PC-9 (cell line): Measurements from ENCODE around the gene OR2T1. TPM values are rescaled to one million over a fixed set of nuclear protein-coding genes. Genes with fewer than 3 reads are reported as not detected.

Source experiments
- Bru-seq: library from RNA; stranded (reverse); fragments of 400-500 nt; gene quantifications from one replicate; lab custom pipeline; 2021; lab: Mats Ljungman, UMichigan
- BruChase-seq, 2 experiments: library from RNA; stranded (reverse); fragments of 400-500 nt; gene quantifications; one replicate each; lab custom pipeline; 2021; lab: Mats Ljungman, UMichigan
- BruUV-seq: library from RNA; stranded (reverse); fragments of 400-500 nt; replicated peaks from 2 replicates; lab custom pipeline; 2021; lab: Mats Ljungman, UMichigan
- CTCF ChIA-PET: fragments of 300-600 bp; sonication (Branson Sonifier 250); formaldehyde crosslinking; loops from one replicate; lab custom pipeline; 2022; ENCODE audit warnings: antibody characterized with exemption; lab: Charles Lee
- POLR2A ChIA-PET: fragments of 300-600 bp; sonication (Branson Sonifier 250); formaldehyde crosslinking; loops from one replicate; lab custom pipeline; 2022; ENCODE audit warnings: antibody characterized with exemption; ENCODE audit not compliant: unreplicated experiment; lab: Charles Lee
- DNase-seq, 2 experiments: peaks; one replicate each; pipeline versions ENCODE4 v3.0.0 to v3.0.0-alpha.2; 2015 to 2022; ENCODE audit warnings: mixed read lengths in 1 of 2
- H2AFZ ChIP-seq: fragments of 200-600 bp; sonication (generic); 2 replicates; pipeline ENCODE4 v1.8.1; 2017; ENCODE audit warnings: antibody characterized with exemption
- H3F3A ChIP-seq: fragments of 200-600 bp; sonication (generic); 2 replicates; pipeline ENCODE4 v1.8.1; 2017; ENCODE audit warnings: antibody characterized with exemption, mild to moderate bottlenecking, low read depth; ENCODE audit not compliant: insufficient read depth
- H3K27ac ChIP-seq: fragments of 200-600 bp; sonication (generic); 2 replicates; pipeline ENCODE4 v1.6.1; 2016; ENCODE audit warnings: mixed run types
- H3K27me3 ChIP-seq: fragments of 200-600 bp; sonication (generic); 2 replicates; pipeline ENCODE4 v1.6.1; 2016; ENCODE audit warnings: low read depth, mixed run types; ENCODE audit not compliant: insufficient read depth
- H3K36me3 ChIP-seq: fragments of 200-600 bp; sonication (generic); 2 replicates; pipeline ENCODE4 v1.6.1; 2016; ENCODE audit warnings: low read depth, mixed run types
- H3K4me1 ChIP-seq: fragments of 200-600 bp; sonication (generic); replicated peaks from 2 replicates; pipeline ENCODE4 v1.6.1; 2016; ENCODE audit warnings: mixed run types; ENCODE audit not compliant: insufficient read depth
- H3K4me2 ChIP-seq: fragments of 200-600 bp; sonication (generic); 2 replicates; pipeline ENCODE4 v1.6.1; 2017; ENCODE audit warnings: mixed run types
- H3K4me3 ChIP-seq: fragments of 200-600 bp; sonication (generic); 2 replicates; pipeline ENCODE4 v1.6.1; 2016; ENCODE audit warnings: mixed run types
- H3K79me2 ChIP-seq: fragments of 200-600 bp; sonication (generic); 2 replicates; pipeline ENCODE4 v1.6.1; 2017; ENCODE audit warnings: low read depth, mixed run types
- H3K9me2 ChIP-seq: fragments of 200-600 bp; sonication (generic); 2 replicates; pipeline ENCODE4 v1.8.1; 2017; ENCODE audit warnings: mild to moderate bottlenecking; ENCODE audit not compliant: insufficient read depth
- H3K9me3 ChIP-seq: fragments of 200-600 bp; sonication (generic); 2 replicates; pipeline ENCODE4 v1.8.1; 2016; ENCODE audit warnings: low read depth; ENCODE audit not compliant: insufficient read depth
- H4K20me1 ChIP-seq: fragments of 200-600 bp; sonication (generic); 2 replicates; pipeline ENCODE4 v1.8.1; 2017; ENCODE audit not compliant: insufficient read depth
- CTCF ChIP-seq: fragments of 200-600 bp; sonication (generic); conservative IDR thresholded peaks from 2 replicates; pipeline ENCODE4 v1.6.1; 2017; ENCODE audit warnings: mixed run types, antibody characterized with exemption, mild to moderate bottlenecking, moderate library complexity
- EZH2 ChIP-seq: fragments of 200-600 bp; sonication (generic); IDR thresholded peaks from 2 replicates; pipeline ENCODE4 v1.8.0; 2017; ENCODE audit warnings: antibody characterized with exemption, low read depth
- intact Hi-C: fragments of 100-400 bp; cut with micrococcal nuclease; formaldehyde crosslinking; loops from one replicate; pipeline ENCODE4 v1.10.0; 2022; ENCODE audit not compliant: unreplicated experiment
- long read RNA-seq: library from polyadenylated mRNA; stranded (forward); transcript quantifications from one replicate; pipeline ENCODE4 v2.0.0, GENCODE V29; 2022
- total RNA-seq: library from RNA; stranded (reverse); gene quantifications from 2 replicates; pipeline ENCODE4 v1.2.3, GENCODE V29; 2021

The OR2T1 gene
- total RNA-seq (not detected in 2 replicates), Bru-seq, nascent RNA (not detected), BruChase-seq, experiment 1, labeled RNA remaining after a 2-hour chase (not detected), BruChase-seq, experiment 2, labeled RNA remaining after a 6-hour chase (not detected)
- long read RNA-seq, result 0 reads

GRCh38 chr1:248402748-248403147 is at the start of gene OR2T1:
Gene OR2T1 (plus strand): TSS chr1:248403048. CDS start chr1:248406148, 3,100 bp downstream.
- Histone ChIP-seq H3K4me1 (no peaks in the 10 kb centered on the region), H3K4me2 (no peak within 1 kb of the TSS), H3K79me2 (no peaks in the 10 kb centered on the region), H3K36me3 (no peaks in the 10 kb centered on the region), H2AFZ (no peak within 1 kb of the TSS), H4K20me1 (no peaks in the 10 kb centered on the region), H3K9me3 (no peaks in the 10 kb centered on the region), H3K27me3 (no peaks in the 10 kb centered on the region), H3K4me3 (no peak within 1 kb of the TSS), H3K27ac (no peak within 1 kb of the TSS), H3K9me2 (no peaks in the 10 kb centered on the region), H3F3A (no peaks in the 10 kb centered on the region)
- BruUV-seq, result no TSS peak
- ChIA-PET POLR2A (no interaction called here), CTCF (no interaction called here)
- TF ChIP-seq EZH2, result no peak
- no peak for TF ChIP-seq CTCF
- DNase-seq, result no peak
- intact Hi-C loops, result no loop called here

- ChIA-PET POLR2A (no interaction called here), CTCF (no interaction called here)
- H2AFZ ChIP-seq, result no peak overlapping the region
- H3K27ac ChIP-seq, result no peak overlapping the region
- no peaks in the 10 kb centered on the region for H3F3A ChIP-seq
- H3K4me1 ChIP-seq, result no peaks in the 10 kb centered on the region
- no peaks in the 10 kb centered on the region for H3K9me2 ChIP-seq
- no peak overlapping the region for H3K4me3 ChIP-seq
- TF ChIP-seq EZH2 (no peak), CTCF (no peak)
- no peaks in the 10 kb centered on the region for H3K27me3 ChIP-seq
- no peaks in the 10 kb centered on the region for H3K79me2 ChIP-seq
- no peaks in the 10 kb centered on the region for H3K36me3 ChIP-seq
- H3K4me2 ChIP-seq, result no peak overlapping the region
- H3K9me3 ChIP-seq, result no peaks in the 10 kb centered on the region
- no peaks in the 10 kb centered on the region for H4K20me1 ChIP-seq
- intact Hi-C loops, result no loop called here
- no peak for DNase-seq
- BruUV-seq, result no TSS peak
Observed at GRCh38 chr1:248359415-248359814, 43.4 kb upstream of the OR2T1 start.

GRCh38 chr1:248361121-248361715 is 41.6 kb upstream of the OR2T1 start, which contains the start of gene OR2T4:
Gene OR2T4 (plus strand): TSS chr1:248361665. CDS start chr1:248361665, 0 bp downstream.
- Histone ChIP-seq H3K4me2 (no peak within 1 kb of the TSS), H3K36me3 (no peaks in the 10 kb centered on the region), H2AFZ (no peak within 1 kb of the TSS), H3K9me2 (no peaks in the 10 kb centered on the region), H4K20me1 (no peaks in the 10 kb centered on the region), H3K4me1 (no peaks in the 10 kb centered on the region), H3K79me2 (no peaks in the 10 kb centered on the region), H3K27me3 (no peaks in the 10 kb centered on the region), H3K4me3 (no peak within 1 kb of the TSS), H3F3A (no peaks in the 10 kb centered on the region), H3K27ac (no peak within 1 kb of the TSS), H3K9me3 (no peaks in the 10 kb centered on the region)
- ChIA-PET POLR2A (no interaction called here), CTCF (no interaction called here)
- TF ChIP-seq EZH2 (no peak), CTCF (no peak)
- no peak for DNase-seq
- intact Hi-C loops, result no loop called here
- BruUV-seq, result no TSS peak
